Liver (tissue), 3 donors: ENCODE data around the gene SLC16A8.
A peak's percentile ranks its signal among the peaks of the same experiment; 100 is the strongest.

Source experiments
- FOXA1 ChIP-seq: IDR thresholded peaks from 2 replicates; pipeline ENCODE4 v1.6.1; 2016; ENCODE audit warnings: antibody characterized with exemption
- FOXA2 ChIP-seq: IDR thresholded peaks from 2 replicates; pipeline ENCODE4 v1.6.1; 2016; ENCODE audit warnings: antibody characterized with exemption
- JUND ChIP-seq, 2 donors: IDR thresholded peaks; 2 replicates each; pipeline ENCODE4 v1.6.1; 2016; ENCODE audit warnings: antibody characterized with exemption in 2 of 2
- RAD21 ChIP-seq, 2 donors: IDR thresholded peaks; 2 replicates each; pipeline ENCODE4 v1.6.1; 2016; ENCODE audit warnings: antibody characterized with exemption in 2 of 2, mild to moderate bottlenecking in 2 of 2
- RXRA ChIP-seq, 2 donors: IDR thresholded peaks; 2 replicates each; pipeline ENCODE4 v1.6.1; 2017 to 2018; ENCODE audit warnings: antibody characterized with exemption in 2 of 2, mild to moderate bottlenecking in 1 of 2
- TAF1 ChIP-seq: conservative IDR thresholded peaks from 2 replicates; pipeline ENCODE4 v1.6.1; 2016; ENCODE audit warnings: antibody characterized with exemption, mild to moderate bottlenecking
- YY1 ChIP-seq: IDR thresholded peaks from 2 replicates; pipeline ENCODE4 v1.6.1; 2016; ENCODE audit warnings: antibody characterized with exemption, mild to moderate bottlenecking
- TF ChIP-seq, protein P1 (sequence below): fragments of 150-350 bp; IDR thresholded peaks from 2 replicates; pipeline ENCODE4 v1.5.1; 2017; ENCODE audit warnings: improper control_type of control experiment, low read depth, low read length; ENCODE audit not compliant: missing input control
- TF ChIP-seq, protein P2 (sequence below): IDR thresholded peaks from 2 replicates; pipeline ENCODE4 v1.6.1; 2016; ENCODE audit warnings: antibody characterized with exemption, mild to moderate bottlenecking
- TF ChIP-seq, protein P3 (sequence below): IDR thresholded peaks from 2 replicates; pipeline ENCODE4 v1.6.1; 2016; ENCODE audit warnings: antibody characterized with exemption
- donor health status: healthy.
- donor health status: healthy.

DNA sequence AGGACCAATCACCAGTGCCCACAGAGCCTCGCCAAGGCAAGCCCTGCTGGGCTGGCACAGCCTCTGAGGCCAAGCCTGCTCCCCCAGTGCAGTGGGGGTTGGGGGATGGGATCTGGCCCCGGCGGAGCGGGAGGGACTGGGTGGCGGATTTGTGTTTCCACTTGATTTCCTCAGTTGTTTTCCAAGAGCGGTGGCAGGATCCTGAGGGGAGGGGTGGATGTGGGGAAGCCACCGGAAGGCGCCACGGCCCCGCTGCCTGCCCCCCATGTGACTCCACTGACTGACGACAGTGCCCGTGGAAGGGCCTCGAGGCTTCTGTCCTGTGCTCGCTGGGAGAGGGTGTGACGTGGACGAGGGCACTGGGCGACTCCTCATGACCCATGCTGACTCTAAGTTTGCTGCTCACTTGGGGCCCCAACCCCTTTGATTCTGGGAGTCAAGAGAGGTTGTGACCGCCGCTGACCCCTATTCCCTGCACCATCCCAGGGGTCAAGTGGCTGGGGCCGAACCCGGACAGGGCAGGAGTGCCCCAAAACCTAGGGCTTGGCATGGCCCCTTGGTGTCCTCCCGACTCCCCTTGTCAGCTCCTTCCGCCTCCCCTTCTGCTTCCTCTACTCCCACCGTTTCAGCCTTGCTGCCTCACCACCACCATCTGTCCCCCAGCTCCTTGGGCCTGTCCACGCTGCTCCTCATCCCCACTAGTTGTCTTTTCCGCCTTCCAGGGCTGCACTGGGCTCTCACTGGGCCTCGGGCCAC, 50.3 kb downstream of the SLC16A8 start:
- TF ChIP-seq TAF1 (no peak), YY1 (no peak), JUND (IDR thresholded peaks at IDR 0.05) (no peak), FOXA2 (no peak), FOXA1 (no peak), RAD21 (IDR thresholded peaks at IDR 0.05) (no peak), RXRA (IDR thresholded peaks at IDR 0.05) (peak in 1 of 2 donors; percentile 2)
- TF ChIP-seq, protein P1, sequence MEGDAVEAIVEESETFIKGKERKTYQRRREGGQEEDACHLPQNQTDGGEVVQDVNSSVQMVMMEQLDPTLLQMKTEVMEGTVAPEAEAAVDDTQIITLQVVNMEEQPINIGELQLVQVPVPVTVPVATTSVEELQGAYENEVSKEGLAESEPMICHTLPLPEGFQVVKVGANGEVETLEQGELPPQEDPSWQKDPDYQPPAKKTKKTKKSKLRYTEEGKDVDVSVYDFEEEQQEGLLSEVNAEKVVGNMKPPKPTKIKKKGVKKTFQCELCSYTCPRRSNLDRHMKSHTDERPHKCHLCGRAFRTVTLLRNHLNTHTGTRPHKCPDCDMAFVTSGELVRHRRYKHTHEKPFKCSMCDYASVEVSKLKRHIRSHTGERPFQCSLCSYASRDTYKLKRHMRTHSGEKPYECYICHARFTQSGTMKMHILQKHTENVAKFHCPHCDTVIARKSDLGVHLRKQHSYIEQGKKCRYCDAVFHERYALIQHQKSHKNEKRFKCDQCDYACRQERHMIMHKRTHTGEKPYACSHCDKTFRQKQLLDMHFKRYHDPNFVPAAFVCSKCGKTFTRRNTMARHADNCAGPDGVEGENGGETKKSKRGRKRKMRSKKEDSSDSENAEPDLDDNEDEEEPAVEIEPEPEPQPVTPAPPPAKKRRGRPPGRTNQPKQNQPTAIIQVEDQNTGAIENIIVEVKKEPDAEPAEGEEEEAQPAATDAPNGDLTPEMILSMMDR = no peak
- TF ChIP-seq, protein P2, sequence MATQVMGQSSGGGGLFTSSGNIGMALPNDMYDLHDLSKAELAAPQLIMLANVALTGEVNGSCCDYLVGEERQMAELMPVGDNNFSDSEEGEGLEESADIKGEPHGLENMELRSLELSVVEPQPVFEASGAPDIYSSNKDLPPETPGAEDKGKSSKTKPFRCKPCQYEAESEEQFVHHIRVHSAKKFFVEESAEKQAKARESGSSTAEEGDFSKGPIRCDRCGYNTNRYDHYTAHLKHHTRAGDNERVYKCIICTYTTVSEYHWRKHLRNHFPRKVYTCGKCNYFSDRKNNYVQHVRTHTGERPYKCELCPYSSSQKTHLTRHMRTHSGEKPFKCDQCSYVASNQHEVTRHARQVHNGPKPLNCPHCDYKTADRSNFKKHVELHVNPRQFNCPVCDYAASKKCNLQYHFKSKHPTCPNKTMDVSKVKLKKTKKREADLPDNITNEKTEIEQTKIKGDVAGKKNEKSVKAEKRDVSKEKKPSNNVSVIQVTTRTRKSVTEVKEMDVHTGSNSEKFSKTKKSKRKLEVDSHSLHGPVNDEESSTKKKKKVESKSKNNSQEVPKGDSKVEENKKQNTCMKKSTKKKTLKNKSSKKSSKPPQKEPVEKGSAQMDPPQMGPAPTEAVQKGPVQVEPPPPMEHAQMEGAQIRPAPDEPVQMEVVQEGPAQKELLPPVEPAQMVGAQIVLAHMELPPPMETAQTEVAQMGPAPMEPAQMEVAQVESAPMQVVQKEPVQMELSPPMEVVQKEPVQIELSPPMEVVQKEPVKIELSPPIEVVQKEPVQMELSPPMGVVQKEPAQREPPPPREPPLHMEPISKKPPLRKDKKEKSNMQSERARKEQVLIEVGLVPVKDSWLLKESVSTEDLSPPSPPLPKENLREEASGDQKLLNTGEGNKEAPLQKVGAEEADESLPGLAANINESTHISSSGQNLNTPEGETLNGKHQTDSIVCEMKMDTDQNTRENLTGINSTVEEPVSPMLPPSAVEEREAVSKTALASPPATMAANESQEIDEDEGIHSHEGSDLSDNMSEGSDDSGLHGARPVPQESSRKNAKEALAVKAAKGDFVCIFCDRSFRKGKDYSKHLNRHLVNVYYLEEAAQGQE = no peak
- TF ChIP-seq, protein P3, sequence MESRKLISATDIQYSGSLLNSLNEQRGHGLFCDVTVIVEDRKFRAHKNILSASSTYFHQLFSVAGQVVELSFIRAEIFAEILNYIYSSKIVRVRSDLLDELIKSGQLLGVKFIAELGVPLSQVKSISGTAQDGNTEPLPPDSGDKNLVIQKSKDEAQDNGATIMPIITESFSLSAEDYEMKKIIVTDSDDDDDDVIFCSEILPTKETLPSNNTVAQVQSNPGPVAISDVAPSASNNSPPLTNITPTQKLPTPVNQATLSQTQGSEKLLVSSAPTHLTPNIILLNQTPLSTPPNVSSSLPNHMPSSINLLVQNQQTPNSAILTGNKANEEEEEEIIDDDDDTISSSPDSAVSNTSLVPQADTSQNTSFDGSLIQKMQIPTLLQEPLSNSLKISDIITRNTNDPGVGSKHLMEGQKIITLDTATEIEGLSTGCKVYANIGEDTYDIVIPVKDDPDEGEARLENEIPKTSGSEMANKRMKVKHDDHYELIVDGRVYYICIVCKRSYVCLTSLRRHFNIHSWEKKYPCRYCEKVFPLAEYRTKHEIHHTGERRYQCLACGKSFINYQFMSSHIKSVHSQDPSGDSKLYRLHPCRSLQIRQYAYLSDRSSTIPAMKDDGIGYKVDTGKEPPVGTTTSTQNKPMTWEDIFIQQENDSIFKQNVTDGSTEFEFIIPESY = no peak
